ENCODE data around the gene ADAMTSL5. TPM values are rescaled to one million over a fixed set of nuclear protein-coding genes. Genes with fewer than 3 reads are reported as not detected.

ADAMTSL5 gene
- total RNA-seq, 1 experiment from 2014 or later: 23.9 TPM

- H3K4me1 ChIP-seq: no peaks in the 10 kb centered on the region
- no peaks in the 10 kb centered on the region for H3K9me3 Mint-ChIP-seq (ENCODE audit: unreplicated experiment)
- peaks cover 33% of the 10 kb centered on the region for H3K36me3 Mint-ChIP-seq (ENCODE audit: insufficient read depth, unreplicated experiment)
- BruUV-seq (replicated peaks): no TSS peak
- no peak overlapping the region for H3K4me3 ChIP-seq (ENCODE audit: low read depth, low read length)
- H3K9me3 ChIP-seq: no peaks in the 10 kb centered on the region
- no peak overlapping the region for H3K4me3 Mint-ChIP-seq (ENCODE audit: unreplicated experiment)
- ChIA-PET POLR2A (no interaction called here), CTCF (no interaction called here)
- H3K27me3 Mint-ChIP-seq (ENCODE audit: insufficient read depth, unreplicated experiment): no peaks in the 10 kb centered on the region
- H3K36me3 ChIP-seq (ENCODE audit: control insufficient read depth, insufficient read depth, low read length): 0 out of 2 replicates have a peak, but pooled peaks cover 1% of the 10 kb centered on the region
- TF ChIP-seq CTCF (IDR thresholded peaks at IDR 0.05; ENCODE audit: insufficient read depth in 1 of 2, low read depth in 1 of 2, low read length in 1 of 2, severe bottlenecking in 1 of 2, unreplicated experiment in 1 of 2): no peak
- intact Hi-C loops (cut with micrococcal nuclease; ENCODE audit: unreplicated experiment): no loop called here
- H3K4me1 Mint-ChIP-seq (ENCODE audit: low read depth, unreplicated experiment): no peaks in the 10 kb centered on the region
- no peaks in the 10 kb centered on the region for H3K27me3 ChIP-seq (replicated peaks; ENCODE audit: control insufficient read depth, insufficient read depth, low read length)
- no peak for DNase-seq
- H3K27ac Mint-ChIP-seq (ENCODE audit: unreplicated experiment): no peak overlapping the region
Observed at GRCh38 chr19:1555487-1556389, 42.9 kb upstream of the ADAMTSL5 start.

GRCh38 chr19:1554968-1555367, 42.1 kb upstream of the ADAMTSL5 start:
- TSS peak; percentile 17 for BruUV-seq (replicated peaks)
- CTCF ChIA-PET: no interaction called here
- H3K4me1 ChIP-seq: no peaks in the 10 kb centered on the region
- H3K27me3 Mint-ChIP-seq (ENCODE audit: insufficient read depth, unreplicated experiment): no peaks in the 10 kb centered on the region
- H3K36me3 ChIP-seq (ENCODE audit: control insufficient read depth, insufficient read depth, low read length): 0 out of 2 replicates have a peak, but pooled peaks cover 1% of the 10 kb centered on the region
- H3K9me3 Mint-ChIP-seq (ENCODE audit: unreplicated experiment): no peaks in the 10 kb centered on the region
- H3K9me3 ChIP-seq: no peaks in the 10 kb centered on the region
- no peak for TF ChIP-seq CTCF (IDR thresholded peaks at IDR 0.05; ENCODE audit: insufficient read depth in 1 of 2, low read depth in 1 of 2, low read length in 1 of 2, severe bottlenecking in 1 of 2, unreplicated experiment in 1 of 2)
- H3K4me3 ChIP-seq (ENCODE audit: low read depth, low read length): no peak overlapping the region
- POLR2A ChIA-PET: no interaction called here
- no peaks in the 10 kb centered on the region for H3K27me3 ChIP-seq (replicated peaks; ENCODE audit: control insufficient read depth, insufficient read depth, low read length)
- no peak overlapping the region for H3K4me3 Mint-ChIP-seq (ENCODE audit: unreplicated experiment)
- peaks cover 33% of the 10 kb centered on the region for H3K36me3 Mint-ChIP-seq (ENCODE audit: insufficient read depth, unreplicated experiment)
- no peak overlapping the region for H3K27ac Mint-ChIP-seq (ENCODE audit: unreplicated experiment)
- H3K4me1 Mint-ChIP-seq (ENCODE audit: low read depth, unreplicated experiment): no peaks in the 10 kb centered on the region
- no peak for DNase-seq
- intact Hi-C loops (cut with micrococcal nuclease; ENCODE audit: unreplicated experiment): no loop called here

- CTCF ChIA-PET: interaction anchor here (0.6 kb wide), 1 partner anchor 222 kb away, joined by 4 read pairs; no protein-coding TSS in a partner anchor
Observed at GRCh38 chr19:1553415-1553814, 40.6 kb upstream of the ADAMTSL5 start.

More at GRCh38 chr19:1553415-1553814, 40.6 kb upstream of the ADAMTSL5 start:
- Histone ChIP-seq H3K4me1 (no peaks in the 10 kb centered on the region), H3K27me3 (replicated peaks; ENCODE audit: control insufficient read depth, insufficient read depth, low read length) (no peaks in the 10 kb centered on the region), H3K9me3 (no peaks in the 10 kb centered on the region), H3K36me3 (ENCODE audit: control insufficient read depth, insufficient read depth, low read length) (0 out of 2 replicates have a peak, but pooled peaks cover 1% of the 10 kb centered on the region), H3K4me3 (ENCODE audit: low read depth, low read length) (no peak overlapping the region)
- Mint-ChIP-seq H3K36me3 (ENCODE audit: insufficient read depth, unreplicated experiment) (peaks cover 25% of the 10 kb centered on the region), H3K27me3 (ENCODE audit: insufficient read depth, unreplicated experiment) (no peaks in the 10 kb centered on the region), H3K9me3 (ENCODE audit: unreplicated experiment) (no peaks in the 10 kb centered on the region), H3K27ac (ENCODE audit: unreplicated experiment) (no peak overlapping the region), H3K4me1 (ENCODE audit: low read depth, unreplicated experiment) (no peaks in the 10 kb centered on the region), H3K4me3 (ENCODE audit: unreplicated experiment) (no peak overlapping the region)
- TF ChIP-seq CTCF (IDR thresholded peaks at IDR 0.05; ENCODE audit: insufficient read depth in 1 of 2, low read depth in 1 of 2, low read length in 1 of 2, severe bottlenecking in 1 of 2, unreplicated experiment in 1 of 2): no peak
- no peak for DNase-seq
- no TSS peak for BruUV-seq (replicated peaks)
- intact Hi-C loops (cut with micrococcal nuclease; ENCODE audit: unreplicated experiment): no loop called here
- POLR2A ChIA-PET: no interaction called here
